Loucy (cell line): ENCODE measurements around the gene INTS11.

ENCODE experiments used
- H2AFZ ChIP-seq: fragments of 200-600 bp; sonication (generic); 2 replicates; pipeline ENCODE4 v1.6.0; 2016; ENCODE audit warnings: antibody characterized with exemption, mild to moderate bottlenecking, low read length, moderate library complexity
- H3F3A ChIP-seq: fragments of 200-600 bp; 2 replicates; pipeline ENCODE4 v1.6.0; 2016; ENCODE audit warnings: antibody characterized with exemption, low read depth, mild to moderate bottlenecking
- H3K27me3 ChIP-seq: fragments of 200-600 bp; sonication (generic); 2 replicates; pipeline ENCODE4 v1.6.1; 2014; ENCODE audit warnings: low read length, mild to moderate bottlenecking; ENCODE audit not compliant: insufficient read depth, poor library complexity, severe bottlenecking
- H3K36me3 ChIP-seq: fragments of 200-600 bp; sonication (generic); 2 replicates; pipeline ENCODE4 v1.6.1; 2016; ENCODE audit warnings: low read length; ENCODE audit not compliant: insufficient read depth
- H3K4me1 ChIP-seq: fragments of 200-600 bp; sonication (generic); 2 replicates; pipeline ENCODE4 v1.5.1; 2014; ENCODE audit warnings: low read length, mild to moderate bottlenecking; ENCODE audit not compliant: insufficient read depth, poor library complexity, severe bottlenecking
- H3K4me2 ChIP-seq: fragments of 200-600 bp; sonication (generic); 2 replicates; pipeline ENCODE4 v1.6.0; 2014; ENCODE audit warnings: antibody characterized with exemption, low read length, low read depth, mild to moderate bottlenecking; ENCODE audit not compliant: poor library complexity, severe bottlenecking
- H3K4me3 ChIP-seq: fragments of 200-600 bp; sonication (generic); 2 replicates; pipeline ENCODE4 v1.5.1; 2014; ENCODE audit warnings: low read length, mild to moderate bottlenecking, mixed read lengths; ENCODE audit not compliant: poor library complexity, severe bottlenecking
- H3K79me2 ChIP-seq: fragments of 200-600 bp; sonication (generic); 2 replicates; pipeline ENCODE4 v1.6.1; 2014; ENCODE audit warnings: low read length; ENCODE audit not compliant: insufficient read depth
- H3K9ac ChIP-seq: fragments of 200-600 bp; sonication (generic); 2 replicates; pipeline ENCODE4 v1.6.0; 2014; ENCODE audit warnings: mild to moderate bottlenecking, low read depth, low read length, moderate library complexity; ENCODE audit not compliant: poor library complexity, severe bottlenecking
- H3K9me2 ChIP-seq: fragments of 200-600 bp; sonication (generic); replicated peaks from 2 replicates; pipeline ENCODE4 v1.6.1; 2016; ENCODE audit warnings: low read depth, low read length, mixed read lengths
- H3K9me3 ChIP-seq: fragments of 200-600 bp; sonication (generic); 2 replicates; pipeline ENCODE4 v1.6.1; 2014; ENCODE audit warnings: mild to moderate bottlenecking, antibody characterized with exemption, low read length, low read depth; ENCODE audit not compliant: insufficient read depth
- H4K20me1 ChIP-seq: fragments of 200-600 bp; sonication (generic); 2 replicates; pipeline ENCODE4 v1.6.0; 2014; ENCODE audit warnings: antibody characterized with exemption, low read length, mild to moderate bottlenecking; ENCODE audit not compliant: insufficient read depth, poor library complexity, severe bottlenecking
- EZH2phosphoT487 ChIP-seq: fragments of 200-600 bp; IDR thresholded peaks from 2 replicates; pipeline ENCODE4 v1.6.1; 2018; ENCODE audit warnings: antibody characterized with exemption, mild to moderate bottlenecking, moderate library complexity, borderline replicate concordance
- TF ChIP-seq, protein P1 (sequence below): fragments of 200-600 bp; sonication (generic); conservative IDR thresholded peaks from 2 replicates; pipeline ENCODE4 v1.5.1; 2014; ENCODE audit warnings: mild to moderate bottlenecking, antibody characterized with exemption, low read length

INTS11 gene

DNA sequence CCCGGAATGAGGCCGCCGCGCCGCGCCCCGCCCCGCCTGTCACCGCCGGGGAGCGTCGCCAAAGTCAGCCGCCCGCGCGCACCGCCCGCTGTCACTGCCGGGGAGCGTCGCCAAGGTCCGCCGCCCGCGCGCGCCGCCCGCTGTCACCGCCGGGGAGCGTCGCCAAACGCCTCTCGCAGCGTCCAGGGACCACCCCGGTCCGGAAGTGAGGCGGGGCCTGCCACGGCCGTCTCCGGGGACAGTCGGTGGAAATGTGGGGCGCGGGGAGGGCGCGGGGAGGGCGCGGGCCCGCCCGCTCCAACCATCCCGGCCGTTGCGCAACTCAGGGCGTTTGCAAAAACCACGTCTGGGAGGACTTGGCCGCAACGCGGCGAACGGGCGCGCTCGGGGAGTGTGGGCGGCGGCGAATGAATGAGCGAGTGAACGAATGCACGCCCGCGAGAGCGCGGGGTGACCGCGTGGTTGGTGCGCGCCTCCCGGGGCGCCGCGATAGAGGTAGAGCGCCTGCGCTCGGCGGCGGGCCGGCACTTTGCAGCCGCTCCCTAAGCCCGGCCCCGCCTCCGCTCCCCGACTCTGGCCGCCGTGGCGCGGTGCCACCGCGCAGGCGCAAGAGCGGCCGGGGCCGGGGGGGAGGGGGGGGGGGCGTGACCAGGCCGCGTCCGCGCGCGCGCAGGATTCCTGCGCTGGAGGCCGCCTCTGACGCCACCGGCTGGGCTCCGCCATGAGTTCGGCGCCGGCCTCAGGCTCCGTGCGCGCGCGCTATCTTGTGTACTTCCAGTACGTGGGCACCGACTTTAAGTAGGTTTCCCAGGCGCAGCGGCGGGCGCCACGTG, 16.3 kb downstream of the INTS11 start, which contains the start of the genes ACAP3 and PUSL1:
Gene ACAP3, minus strand, starts transcription at position 8 of the 833 bp plus-strand sequence. CDS start 115 bp downstream, outside the sequence.
Gene PUSL1, plus strand, starts transcription at position 675 of the 833 bp plus-strand sequence. Its CDS starts 47 bp downstream, at position 722.
- H3K9ac ChIP-seq = peak within 1 kb of the TSS; percentile 96
- H3K4me2 ChIP-seq = peak within 1 kb of the TSS; percentile 87
- H4K20me1 ChIP-seq = peaks cover 33% of the 10 kb centered on the region
- no peaks in the 10 kb centered on the region for H3K27me3 ChIP-seq
- peak within 1 kb of the TSS; percentile 98 for H3K4me3 ChIP-seq
- H3K9me3 ChIP-seq = no peaks in the 10 kb centered on the region
- H3K36me3 ChIP-seq = peaks cover 18% of the 10 kb centered on the region; the same call in 1 of the 2 replicates
- no peaks in the 10 kb centered on the region for H3K9me2 ChIP-seq
- TF ChIP-seq, protein P1, sequence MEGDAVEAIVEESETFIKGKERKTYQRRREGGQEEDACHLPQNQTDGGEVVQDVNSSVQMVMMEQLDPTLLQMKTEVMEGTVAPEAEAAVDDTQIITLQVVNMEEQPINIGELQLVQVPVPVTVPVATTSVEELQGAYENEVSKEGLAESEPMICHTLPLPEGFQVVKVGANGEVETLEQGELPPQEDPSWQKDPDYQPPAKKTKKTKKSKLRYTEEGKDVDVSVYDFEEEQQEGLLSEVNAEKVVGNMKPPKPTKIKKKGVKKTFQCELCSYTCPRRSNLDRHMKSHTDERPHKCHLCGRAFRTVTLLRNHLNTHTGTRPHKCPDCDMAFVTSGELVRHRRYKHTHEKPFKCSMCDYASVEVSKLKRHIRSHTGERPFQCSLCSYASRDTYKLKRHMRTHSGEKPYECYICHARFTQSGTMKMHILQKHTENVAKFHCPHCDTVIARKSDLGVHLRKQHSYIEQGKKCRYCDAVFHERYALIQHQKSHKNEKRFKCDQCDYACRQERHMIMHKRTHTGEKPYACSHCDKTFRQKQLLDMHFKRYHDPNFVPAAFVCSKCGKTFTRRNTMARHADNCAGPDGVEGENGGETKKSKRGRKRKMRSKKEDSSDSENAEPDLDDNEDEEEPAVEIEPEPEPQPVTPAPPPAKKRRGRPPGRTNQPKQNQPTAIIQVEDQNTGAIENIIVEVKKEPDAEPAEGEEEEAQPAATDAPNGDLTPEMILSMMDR = no peak
- H3K4me1 ChIP-seq = peaks cover 30% of the 10 kb centered on the region
- H2AFZ ChIP-seq = peak within 1 kb of the TSS; percentile 99
- H3F3A ChIP-seq = no peaks in the 10 kb centered on the region; the same call in 1 of the 2 replicates
- H3K79me2 ChIP-seq = peaks cover 37% of the 10 kb centered on the region

DNA sequence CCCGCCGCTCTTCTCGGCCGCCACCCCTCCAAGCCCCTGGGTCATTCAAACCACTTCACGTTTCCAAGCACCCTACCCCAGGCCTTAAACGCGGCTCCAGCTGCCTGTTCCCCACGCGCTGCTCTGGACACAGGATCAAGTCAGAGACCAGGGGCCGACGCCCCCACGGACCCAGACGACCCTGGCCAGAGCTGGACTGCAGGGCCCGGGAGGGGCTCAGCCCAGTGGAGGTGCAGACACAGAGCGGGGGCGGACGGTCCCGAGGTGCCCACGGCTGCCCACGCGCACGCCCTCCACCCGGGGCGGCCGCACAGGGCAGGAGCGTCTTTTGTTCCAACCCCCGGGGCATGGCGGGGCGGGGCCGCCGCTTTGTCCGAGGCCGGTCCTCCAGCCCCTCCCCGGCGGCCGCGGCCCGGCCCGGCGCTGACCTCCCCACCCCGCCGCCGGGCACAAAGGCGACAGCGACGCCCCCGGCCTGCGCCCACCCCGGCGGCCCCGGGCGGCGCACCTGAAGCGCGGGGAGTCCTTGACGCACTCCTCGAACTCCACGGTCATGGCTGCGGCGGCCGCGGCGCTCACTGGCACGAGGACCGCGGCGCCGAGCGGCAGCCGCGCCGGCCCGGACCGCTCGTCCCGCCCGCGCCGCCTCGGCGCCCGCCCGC, 17.1 kb downstream of the INTS11 start:
- no peaks in the 10 kb centered on the region for H3K9me3 ChIP-seq
- H3K79me2 ChIP-seq = peaks cover 37% of the 10 kb centered on the region
- H3K9me2 ChIP-seq = no peaks in the 10 kb centered on the region
- H3K9ac ChIP-seq = peak overlapping the region; percentile 83
- peak overlapping the region; percentile 85 for H3K4me2 ChIP-seq
- TF ChIP-seq EZH2phosphoT487 = no peak
- TF ChIP-seq, protein P1 = no peak
- H4K20me1 ChIP-seq = peaks cover 33% of the 10 kb centered on the region
- H3K36me3 ChIP-seq = peaks cover 11% of the 10 kb centered on the region; the same call in 1 of the 2 replicates
- no peaks in the 10 kb centered on the region; the same call in 1 of the 2 replicates for H3F3A ChIP-seq
- no peaks in the 10 kb centered on the region for H3K27me3 ChIP-seq
- peak overlapping the region; percentile 93 for H3K4me3 ChIP-seq
- peaks cover 30% of the 10 kb centered on the region for H3K4me1 ChIP-seq
- peak overlapping the region; percentile 52; the same call in 1 of the 2 replicates for H2AFZ ChIP-seq

DNA sequence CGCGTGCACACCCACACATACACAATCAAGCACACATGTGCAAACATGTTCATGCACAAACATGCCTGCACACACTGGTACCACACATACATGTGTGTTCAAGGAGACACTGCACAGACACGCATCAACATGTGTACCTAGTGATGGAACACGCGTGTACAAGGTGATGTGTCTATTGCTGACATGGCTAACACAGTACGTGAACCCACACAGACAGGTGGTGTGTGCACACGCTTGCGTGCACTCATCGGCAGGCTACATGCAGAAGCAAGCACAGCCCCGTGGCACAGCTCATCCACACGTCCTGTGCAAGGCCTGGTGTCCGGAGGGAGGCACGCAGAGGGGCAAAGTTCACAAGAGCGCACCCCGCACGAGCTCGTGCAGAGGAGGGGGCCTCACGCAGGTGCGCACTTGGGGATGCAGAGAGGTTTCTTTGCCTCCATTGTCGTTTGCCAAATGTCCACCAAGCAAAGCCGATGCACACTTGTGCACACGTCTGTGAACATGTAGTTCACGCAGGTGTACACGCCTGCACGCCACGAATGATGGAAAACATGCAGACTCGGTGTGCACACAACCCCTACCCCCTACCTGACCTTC, 17.7 kb downstream of the INTS11 start:
- Histone ChIP-seq H3K27me3 (no peaks in the 10 kb centered on the region), H3K9ac (peak overlapping the region; percentile 83), H3K79me2 (peaks cover 37% of the 10 kb centered on the region), H3K36me3 (peaks cover 8% of the 10 kb centered on the region; the same call in 1 of the 2 replicates), H4K20me1 (peaks cover 34% of the 10 kb centered on the region), H2AFZ (no peak overlapping the region), H3F3A (no peaks in the 10 kb centered on the region; the same call in 1 of the 2 replicates), H3K9me2 (no peaks in the 10 kb centered on the region), H3K4me2 (peak overlapping the region; percentile 85), H3K4me3 (peak overlapping the region; percentile 93), H3K4me1 (peaks cover 30% of the 10 kb centered on the region), H3K9me3 (no peaks in the 10 kb centered on the region)
- TF ChIP-seq, protein P1 = no peak
- TF ChIP-seq EZH2phosphoT487 = no peak
